SHP77 treated with DMSO at 0.1 percent for 48 hours (cell line): Measurements from ENCODE around the gene PLCD1.
A peak's percentile ranks its signal among the peaks of the same experiment; 100 is the strongest.
"Not testable (repeated sequence)": the region's sequence is repeated elsewhere in the genome, so short reads cannot be mapped to it uniquely, and the experiment has no call there.

ENCODE experiments used
- DNase-seq: peaks from one replicate; lab custom pipeline; 2025; lab: John Stamatoyannopoulos, UW

The PLCD1 gene

GRCh38 chr3:37986479-37987314 lies 42.7 kb downstream of the PLCD1 start:
- DNase-seq: no peak

- DNase-seq: no peak
These were observed 43.7 kb downstream of the PLCD1 start for GRCh38 chr3:37985637-37986320.

GRCh38 chr3:37984596-37984995 lies 44.8 kb downstream of the PLCD1 start:
- DNase-seq: no peak

GRCh38 chr3:37984051-37984450 lies 45.4 kb downstream of the PLCD1 start:
- no peak for DNase-seq

- DNase-seq: no peak
These were observed 47.1 kb downstream of the PLCD1 start for GRCh38 chr3:37982331-37982730.

GRCh38 chr3:37981348-37981664 lies 48.1 kb downstream of the PLCD1 start:
- DNase-seq: no peak

- no peak for DNase-seq
These were observed 48.7 kb downstream of the PLCD1 start for GRCh38 chr3:37980462-37981347.

- no peak for DNase-seq
These were observed 49.6 kb downstream of the PLCD1 start for GRCh38 chr3:37979541-37980461.

- DNase-seq: peak; percentile 11
These were observed 55.0 kb downstream of the PLCD1 start for GRCh38 chr3:37974121-37975083.

- no peak for DNase-seq
These were observed 56.0 kb downstream of the PLCD1 start for GRCh38 chr3:37973246-37974054.

GRCh38 chr3:37972056-37972455 lies 57.4 kb downstream of the PLCD1 start:
- not testable (repeated sequence) for DNase-seq

GRCh38 chr3:37971467-37971866 lies 58.0 kb downstream of the PLCD1 start:
- no peak for DNase-seq

- no peak for DNase-seq
These were observed 58.6 kb downstream of the PLCD1 start for GRCh38 chr3:37970802-37971201.

GRCh38 chr3:37969596-37970100 lies 59.8 kb downstream of the PLCD1 start:
- no peak for DNase-seq

- no peak for DNase-seq
These were observed 60.4 kb downstream of the PLCD1 start for GRCh38 chr3:37968813-37969595.

- no peak for DNase-seq
These were observed 61.2 kb downstream of the PLCD1 start for GRCh38 chr3:37968199-37968598.

- no peak for DNase-seq
These were observed 62.1 kb downstream of the PLCD1 start for GRCh38 chr3:37967260-37967881.

- DNase-seq: no peak
These were observed 64.7 kb downstream of the PLCD1 start for GRCh38 chr3:37964716-37965115.
